SH-SY5Y (cell line): ENCODE data around the gene CHRNB2.

Source experiments
- GATA2 ChIP-seq: IDR thresholded peaks from 2 replicates; pipeline ENCODE4 v1.6.1; 2011; ENCODE audit warnings: mild to moderate bottlenecking, low read depth, low read length
- GATA3 ChIP-seq: IDR thresholded peaks from 2 replicates; pipeline ENCODE4 v1.6.1; 2011; ENCODE audit warnings: low read depth, mild to moderate bottlenecking, low read length, moderate library complexity

GRCh38 chr1:154573168-154573510 lies 5.6 kb downstream of the CHRNB2 start:
- no peak for TF ChIP-seq GATA2
- TF ChIP-seq GATA3, result no peak
